ENCODE measurements around the gene TARS3. TPM values are rescaled to one million over a fixed set of nuclear protein-coding genes. Genes with fewer than 3 reads are reported as not detected.

TARS3 gene
- total RNA-seq, 1 donor from 2014 or later = 8.2 TPM

DNA sequence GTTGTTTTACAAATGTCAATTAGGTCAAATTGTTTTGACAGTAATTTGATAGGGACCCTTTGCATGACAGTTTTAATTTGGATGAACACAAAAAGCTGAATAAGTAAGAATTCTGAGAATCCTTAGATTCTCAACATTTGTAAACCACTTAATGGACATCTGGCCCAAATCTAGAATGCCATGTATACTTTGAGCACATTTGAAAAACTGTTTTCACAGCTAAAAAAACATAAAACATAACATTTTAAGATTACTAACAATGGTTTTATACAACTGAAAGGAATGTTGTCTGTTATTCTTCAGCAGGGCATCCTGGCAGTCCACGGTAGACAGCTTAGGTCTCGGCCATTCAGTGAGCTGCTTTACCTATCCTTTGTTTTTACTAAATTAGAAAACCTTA is 37.6 kb downstream of the TARS3 start:
- TF ChIP-seq, protein P1, sequence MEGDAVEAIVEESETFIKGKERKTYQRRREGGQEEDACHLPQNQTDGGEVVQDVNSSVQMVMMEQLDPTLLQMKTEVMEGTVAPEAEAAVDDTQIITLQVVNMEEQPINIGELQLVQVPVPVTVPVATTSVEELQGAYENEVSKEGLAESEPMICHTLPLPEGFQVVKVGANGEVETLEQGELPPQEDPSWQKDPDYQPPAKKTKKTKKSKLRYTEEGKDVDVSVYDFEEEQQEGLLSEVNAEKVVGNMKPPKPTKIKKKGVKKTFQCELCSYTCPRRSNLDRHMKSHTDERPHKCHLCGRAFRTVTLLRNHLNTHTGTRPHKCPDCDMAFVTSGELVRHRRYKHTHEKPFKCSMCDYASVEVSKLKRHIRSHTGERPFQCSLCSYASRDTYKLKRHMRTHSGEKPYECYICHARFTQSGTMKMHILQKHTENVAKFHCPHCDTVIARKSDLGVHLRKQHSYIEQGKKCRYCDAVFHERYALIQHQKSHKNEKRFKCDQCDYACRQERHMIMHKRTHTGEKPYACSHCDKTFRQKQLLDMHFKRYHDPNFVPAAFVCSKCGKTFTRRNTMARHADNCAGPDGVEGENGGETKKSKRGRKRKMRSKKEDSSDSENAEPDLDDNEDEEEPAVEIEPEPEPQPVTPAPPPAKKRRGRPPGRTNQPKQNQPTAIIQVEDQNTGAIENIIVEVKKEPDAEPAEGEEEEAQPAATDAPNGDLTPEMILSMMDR (IDR thresholded peaks at IDR 0.05; ENCODE audit: unreplicated experiment) = no peak
- H3K9me3 Mint-ChIP-seq (ENCODE audit: unreplicated experiment) = no peaks in the 10 kb centered on the region
- H3K36me3 Mint-ChIP-seq (ENCODE audit: low read depth, unreplicated experiment) = peaks cover 2% of the 10 kb centered on the region
- peaks cover 1% of the 10 kb centered on the region for H3K27me3 Mint-ChIP-seq (ENCODE audit: unreplicated experiment)
- H3K4me3 Mint-ChIP-seq (ENCODE audit: unreplicated experiment) = no peak overlapping the region
- no peak for DNase-seq (ENCODE audit: low spot score)
- no peak overlapping the region for H3K27ac Mint-ChIP-seq (ENCODE audit: unreplicated experiment)
- no peaks in the 10 kb centered on the region for H3K4me1 Mint-ChIP-seq (ENCODE audit: unreplicated experiment)

DNA sequence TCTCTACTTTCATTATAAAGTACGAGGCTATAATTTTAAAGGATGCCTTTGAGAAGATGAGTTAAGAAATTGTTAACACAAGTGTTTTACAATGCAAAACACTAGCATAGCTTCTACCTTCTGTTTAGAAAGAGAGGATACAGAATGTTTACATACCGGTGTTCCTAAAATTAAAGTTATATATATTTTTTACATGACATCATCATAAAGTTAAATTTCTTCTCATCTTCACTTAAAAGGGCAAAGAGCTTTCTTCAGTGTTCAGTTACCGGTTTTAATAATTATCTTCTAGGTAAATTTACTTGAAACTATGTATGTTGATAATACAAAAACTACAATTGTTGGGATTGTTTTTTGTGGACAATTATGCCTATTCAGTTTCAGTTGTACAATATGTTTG is 39.4 kb downstream of the TARS3 start:
- Mint-ChIP-seq H3K9me3 (ENCODE audit: unreplicated experiment) (no peaks in the 10 kb centered on the region), H3K27ac (ENCODE audit: unreplicated experiment) (no peak overlapping the region), H3K4me3 (ENCODE audit: unreplicated experiment) (no peak overlapping the region), H3K4me1 (ENCODE audit: unreplicated experiment) (no peaks in the 10 kb centered on the region), H3K27me3 (ENCODE audit: unreplicated experiment) (no peaks in the 10 kb centered on the region), H3K36me3 (ENCODE audit: low read depth, unreplicated experiment) (no peaks in the 10 kb centered on the region)
- no peak for DNase-seq (ENCODE audit: low spot score)
- TF ChIP-seq, protein P1 (IDR thresholded peaks at IDR 0.05; ENCODE audit: unreplicated experiment) = no peak

DNA sequence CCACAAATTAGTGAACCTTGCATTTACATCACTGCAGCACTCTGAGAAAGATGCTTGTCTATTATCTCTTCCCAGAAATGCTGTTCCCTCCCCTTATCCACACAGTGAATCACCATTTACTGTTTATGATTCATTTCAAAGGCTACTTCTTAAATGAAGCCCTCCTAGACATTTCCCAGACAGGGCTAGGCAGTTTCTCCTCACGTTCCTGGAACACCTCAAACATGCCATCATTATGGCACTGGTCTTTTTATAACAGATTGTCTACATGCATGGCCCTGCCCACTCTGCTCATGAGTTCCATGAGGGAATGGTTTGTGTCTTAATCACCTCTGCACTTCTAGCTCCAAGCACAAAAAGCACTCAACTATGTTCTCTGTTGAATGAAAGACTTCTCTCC is 39.9 kb downstream of the TARS3 start:
- Mint-ChIP-seq H3K4me1 (ENCODE audit: unreplicated experiment) (no peaks in the 10 kb centered on the region), H3K4me3 (ENCODE audit: unreplicated experiment) (no peak overlapping the region), H3K27me3 (ENCODE audit: unreplicated experiment) (no peaks in the 10 kb centered on the region), H3K36me3 (ENCODE audit: low read depth, unreplicated experiment) (no peaks in the 10 kb centered on the region), H3K27ac (ENCODE audit: unreplicated experiment) (no peak overlapping the region), H3K9me3 (ENCODE audit: unreplicated experiment) (no peaks in the 10 kb centered on the region)
- DNase-seq (ENCODE audit: low spot score) = no peak
- TF ChIP-seq, protein P1 (IDR thresholded peaks at IDR 0.05; ENCODE audit: unreplicated experiment) = no peak

DNA sequence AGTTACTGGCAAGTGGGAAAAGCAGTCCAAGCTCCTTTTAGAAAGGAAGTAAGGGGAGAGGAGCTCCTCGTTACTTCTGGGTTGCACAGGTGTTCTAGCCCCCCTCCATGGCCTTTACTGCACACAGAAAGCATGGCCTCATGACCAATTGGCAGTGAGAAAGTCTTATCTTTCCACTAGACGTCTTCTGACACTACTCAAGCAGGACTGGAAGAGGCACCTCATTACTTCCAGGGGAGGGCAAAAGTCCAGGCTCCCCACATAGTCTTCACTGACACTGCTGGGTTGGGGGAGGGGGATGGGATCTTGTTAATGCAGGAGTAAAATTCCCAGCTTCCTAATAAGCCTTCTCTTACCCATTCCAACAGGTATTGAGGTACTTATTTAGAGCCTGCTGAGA is 44.5 kb downstream of the TARS3 start:
- DNase-seq (ENCODE audit: low spot score) = no peak
- Mint-ChIP-seq H3K4me3 (ENCODE audit: unreplicated experiment) (no peak overlapping the region), H3K4me1 (ENCODE audit: unreplicated experiment) (no peaks in the 10 kb centered on the region), H3K36me3 (ENCODE audit: low read depth, unreplicated experiment) (no peaks in the 10 kb centered on the region), H3K27me3 (ENCODE audit: unreplicated experiment) (peaks cover 1% of the 10 kb centered on the region), H3K9me3 (ENCODE audit: unreplicated experiment) (no peaks in the 10 kb centered on the region), H3K27ac (ENCODE audit: unreplicated experiment) (no peak overlapping the region)
- TF ChIP-seq, protein P1 (IDR thresholded peaks at IDR 0.05; ENCODE audit: unreplicated experiment) = no peak

DNA sequence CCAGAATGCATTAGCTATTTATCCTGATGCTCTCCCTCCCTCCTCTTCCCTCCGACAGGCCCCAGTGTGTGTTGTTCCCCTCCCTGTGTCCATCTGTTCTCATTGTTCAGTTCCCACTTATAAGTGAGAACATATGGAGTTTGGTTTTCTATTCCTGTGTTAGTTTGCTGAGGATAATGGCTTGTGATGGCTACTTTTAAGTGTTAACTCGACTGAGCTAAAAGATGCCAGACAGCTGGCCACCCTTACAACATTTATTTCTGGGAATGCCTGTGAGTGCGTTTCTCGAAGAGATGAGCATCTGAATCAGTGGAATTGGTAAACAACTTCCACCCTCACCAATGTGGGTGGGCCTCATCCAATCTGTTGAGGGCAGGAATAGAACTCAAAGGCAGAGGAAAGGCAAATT is 47.3 kb downstream of the TARS3 start:
- no peak overlapping the region for H3K4me3 Mint-ChIP-seq (ENCODE audit: unreplicated experiment)
- no peaks in the 10 kb centered on the region for H3K36me3 Mint-ChIP-seq (ENCODE audit: low read depth, unreplicated experiment)
- no peaks in the 10 kb centered on the region for H3K4me1 Mint-ChIP-seq (ENCODE audit: unreplicated experiment)
- H3K27ac Mint-ChIP-seq (ENCODE audit: unreplicated experiment) = no peak overlapping the region
- H3K9me3 Mint-ChIP-seq (ENCODE audit: unreplicated experiment) = no peaks in the 10 kb centered on the region
- TF ChIP-seq, protein P1 (IDR thresholded peaks at IDR 0.05; ENCODE audit: unreplicated experiment) = no peak
- DNase-seq (ENCODE audit: low spot score) = no peak
- peaks cover 1% of the 10 kb centered on the region for H3K27me3 Mint-ChIP-seq (ENCODE audit: unreplicated experiment)

Measured in endothelial cell (in vitro differentiated cells).